K562 (cell line): ENCODE measurements around the gene AGPAT1. TPM values are rescaled to one million over a fixed set of nuclear protein-coding genes. Genes with fewer than 3 reads are reported as not detected.
A peak's percentile ranks its signal among the peaks of the same experiment; 100 is the strongest.

Source experiments
- ARID1B ChIP-seq: fragments of 450-650 bp; IDR thresholded peaks from 2 replicates; pipeline ENCODE4 v1.6.1; 2016; ENCODE audit warnings: antibody characterized with exemption, mild to moderate bottlenecking, inconsistent platforms
- ASH1L ChIP-seq: fragments of 450-650 bp; IDR thresholded peaks from 2 replicates; pipeline ENCODE4 v1.6.1; 2018; ENCODE audit warnings: borderline replicate concordance, mild to moderate bottlenecking, low read depth; ENCODE audit not compliant: partially characterized antibody
- BRD9 ChIP-seq: fragments of 450-650 bp; IDR thresholded peaks from 2 replicates; pipeline ENCODE4 v1.6.1; 2018; ENCODE audit warnings: low read depth; ENCODE audit not compliant: partially characterized antibody
- CBX3 ChIP-seq, 2 experiments: IDR thresholded peaks; 1 replicate in 1 of 2; 2 replicates in 1 of 2; pipeline ENCODE4 v1.6.1; 2012; ENCODE audit warnings: inconsistent platforms in 2 of 2, low read length in 2 of 2, borderline replicate concordance in 1 of 2, control low read depth in 1 of 2
- CEBPB ChIP-seq: fragments of 450-650 bp; IDR thresholded peaks from 2 replicates; pipeline ENCODE4 v1.6.1; 2016; ENCODE audit warnings: missing genetic modification characterization, missing compliant biosample characterization
- CHD1 ChIP-seq: fragments of 200-600 bp; sonication (generic); IDR thresholded peaks from one replicate; pipeline ENCODE4 v1.6.1; 2012; ENCODE audit warnings: mild to moderate bottlenecking, moderate library complexity, low read length, inconsistent platforms
- FOXK1 ChIP-seq: sonication (generic); formaldehyde crosslinking; IDR thresholded peaks from 2 replicates; pipeline ENCODE4 v1.8.0; 2022; ENCODE audit warnings: missing genetic modification reagents, mild to moderate bottlenecking, borderline replicate concordance
- HDAC1 ChIP-seq, 2 experiments: fragments of 450-650 bp; IDR thresholded peaks; 2 replicates each; pipeline ENCODE4 v1.6.1; 2016 to 2017; ENCODE audit warnings: inconsistent platforms in 1 of 2, mild to moderate bottlenecking in 1 of 2, moderate library complexity in 1 of 2
- NELFE ChIP-seq: IDR thresholded peaks from 2 replicates; pipeline ENCODE4 v1.6.1; 2011; ENCODE audit warnings: mild to moderate bottlenecking; ENCODE audit not compliant: insufficient read depth, insufficient read length
- NFATC3 ChIP-seq: fragments of 450-650 bp; IDR thresholded peaks from 2 replicates; pipeline ENCODE4 v1.6.1; 2017; ENCODE audit warnings: mild to moderate bottlenecking
- OTX1 ChIP-seq: fragments of 450-650 bp; formaldehyde crosslinking; IDR thresholded peaks from 2 replicates; pipeline ENCODE4 v1.4.0; 2022; ENCODE audit warnings: mild to moderate bottlenecking
- POLR2B ChIP-seq: fragments of 450-650 bp; IDR thresholded peaks from 2 replicates; pipeline ENCODE4 v1.6.1; 2018; ENCODE audit warnings: low read depth; ENCODE audit not compliant: partially characterized antibody
- RBBP5 ChIP-seq: fragments of 200-600 bp; sonication (generic); IDR thresholded peaks from 2 replicates; pipeline ENCODE4 v1.6.1; 2012; ENCODE audit warnings: borderline replicate concordance, mild to moderate bottlenecking, low read length, control low read depth, inconsistent platforms; ENCODE audit not compliant: insufficient read depth, poor library complexity, severe bottlenecking
- SAFB2 ChIP-seq: fragments of 200-400 bp; formaldehyde crosslinking; IDR thresholded peaks from 2 replicates; pipeline ENCODE4 v1.6.1; 2018; ENCODE audit warnings: borderline replicate concordance, low read length, low read depth, moderate library complexity; ENCODE audit not compliant: severe bottlenecking
- SAP30 ChIP-seq: fragments of 200-600 bp; sonication (generic); IDR thresholded peaks from 2 replicates; pipeline ENCODE4 v1.6.1; 2012; ENCODE audit warnings: borderline replicate concordance, low read depth, mild to moderate bottlenecking, moderate library complexity, low read length, control low read depth, inconsistent platforms; ENCODE audit not compliant: insufficient read depth, poor library complexity, severe bottlenecking
- SNRNP70 ChIP-seq: fragments of 200-400 bp; formaldehyde crosslinking; optimal IDR thresholded peaks from 2 replicates; pipeline ENCODE3; 2017; ENCODE audit warnings: low read depth, low read length
- U2AF1 ChIP-seq: fragments of 200-400 bp; formaldehyde crosslinking; optimal IDR thresholded peaks from 2 replicates; pipeline ENCODE3; 2017; ENCODE audit warnings: mild to moderate bottlenecking, low read depth, low read length, moderate library complexity
- XRCC4 ChIP-seq: IDR thresholded peaks from one replicate; pipeline ENCODE4 v1.6.1; 2011; ENCODE audit not compliant: insufficient read depth, insufficient read length; ENCODE audit errors: extremely low read depth
- ZC3H8 ChIP-seq: fragments of 450-650 bp; IDR thresholded peaks from 2 replicates; pipeline ENCODE4 v1.6.1; 2017
- ZNF175 ChIP-seq: fragments of 200-800 bp; sonication (Bioruptor generic); IDR thresholded peaks from 2 replicates; pipeline ENCODE4 v1.6.1; 2016; ENCODE audit warnings: low read depth, mild to moderate bottlenecking, missing genetic modification characterization, missing compliant biosample characterization
- ZNF324 ChIP-seq: fragments of 250-450 bp; sonication (Bioruptor Pico); IDR thresholded peaks from 2 replicates; pipeline ENCODE4 v1.4.0; 2020; ENCODE audit warnings: mild to moderate bottlenecking
- ZNF408 ChIP-seq: fragments of 250-450 bp; sonication (Bioruptor Pico); IDR thresholded peaks from 2 replicates; pipeline ENCODE4 v1.4.0; 2020; ENCODE audit warnings: low read depth, mild to moderate bottlenecking, moderate library complexity
- polyA plus RNA-seq, 8 experiments: library from polyadenylated mRNA; depleted of rRNA in 4 of 8; stranded (reverse) in 5 of 8; unstranded in 3 of 8; fragments of >200 nt; fragmentation: Nextera tagmentation in 2 of 8; fragmentation: Illumina TruSeq in 1 of 8; extraction: Ambion mirVana in 2 of 8; extraction: Trizol in 1 of 8; gene quantifications; 2 replicates each; pipeline versions ENCODE4 v1.2.1 to v1.2.3, GENCODE V29; 2011 to 2014; ENCODE audit warnings: inconsistent platforms in 1 of 8, missing spikeins in 1 of 8
- total RNA-seq, 7 experiments: library from RNA; depleted of rRNA in 6 of 7; stranded (reverse); fragments of >200 nt in 6 of 7; fragmentation: Illumina TruSeq in 2 of 7; extraction: Trizol in 2 of 7; gene quantifications; 2 replicates each; pipeline versions ENCODE4 v1.2.1 to v1.2.3, GENCODE V29; 2011 to 2021; ENCODE audit warnings: low replicate concordance in 1 of 7
- TF ChIP-seq, protein P1 (sequence below), 2 experiments: fragments of 450-650 bp; IDR thresholded peaks; 2 replicates each; pipeline ENCODE4 v1.6.1; 2018; ENCODE audit warnings: mild to moderate bottlenecking in 2 of 2, low read depth in 1 of 2; ENCODE audit not compliant: partially characterized antibody in 2 of 2

AGPAT1 gene
- total and polyA plus RNA-seq, 9 of the 15 experiments (the other 6 are each of a cell fraction or from before 2014, with no cell fraction given) = 37.9 to 176 (median 69.4) TPM

DNA sequence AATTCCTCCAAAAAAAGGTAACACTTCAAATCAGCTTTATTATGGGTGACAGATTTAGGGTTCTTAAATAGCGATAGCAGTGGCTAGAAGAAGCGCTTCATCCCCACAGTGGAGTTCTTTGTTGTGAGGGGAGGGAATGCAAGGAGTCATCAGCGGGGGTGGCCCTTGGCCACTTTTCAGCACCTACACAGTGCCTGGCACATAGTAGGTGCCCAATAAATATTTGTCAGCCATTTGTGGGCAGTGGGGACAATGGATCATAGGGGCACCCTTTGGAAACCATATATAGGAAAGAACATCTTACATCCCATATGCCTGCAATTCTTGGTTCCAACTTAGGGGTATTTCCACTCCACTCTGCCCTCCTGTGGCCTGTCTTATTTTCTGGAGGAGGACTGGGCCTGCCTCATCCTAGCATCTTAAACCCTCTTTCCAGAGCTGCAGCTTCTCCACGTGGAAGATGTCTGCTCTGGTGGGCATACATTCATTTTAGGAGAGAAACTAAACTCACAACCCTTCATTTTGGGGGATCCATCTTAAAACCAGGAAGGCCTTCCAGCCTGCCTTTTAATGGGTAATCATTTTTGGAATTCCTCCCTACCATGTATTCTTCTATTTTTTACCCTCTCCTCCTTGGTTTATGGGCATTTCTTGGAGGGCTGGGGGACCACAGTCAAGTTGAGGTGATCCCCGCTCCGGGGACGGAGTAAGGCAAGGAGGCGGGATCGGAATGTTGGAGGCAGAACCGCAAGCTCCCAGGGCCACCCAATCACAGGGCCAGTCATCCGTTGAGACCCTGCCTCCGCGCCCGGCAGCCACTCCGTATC is 19.2 kb upstream of the AGPAT1 start (continued):
- TF ChIP-seq SAFB2 = no peak
- no peak for TF ChIP-seq SAP30
- no peak for TF ChIP-seq CHD1
- no peak for TF ChIP-seq RBBP5
- no peak for TF ChIP-seq U2AF1
- no peak for TF ChIP-seq ZNF408 (CRISPR knock-in tag)
- peak in 1 of 2 experiments; percentile 59; a peak in 1 of 4 replicates for TF ChIP-seq HDAC1 (IDR thresholded peaks at IDR 0.05)
- no peak for TF ChIP-seq NELFE
- no peak for TF ChIP-seq NFATC3
- TF ChIP-seq, protein P1, sequence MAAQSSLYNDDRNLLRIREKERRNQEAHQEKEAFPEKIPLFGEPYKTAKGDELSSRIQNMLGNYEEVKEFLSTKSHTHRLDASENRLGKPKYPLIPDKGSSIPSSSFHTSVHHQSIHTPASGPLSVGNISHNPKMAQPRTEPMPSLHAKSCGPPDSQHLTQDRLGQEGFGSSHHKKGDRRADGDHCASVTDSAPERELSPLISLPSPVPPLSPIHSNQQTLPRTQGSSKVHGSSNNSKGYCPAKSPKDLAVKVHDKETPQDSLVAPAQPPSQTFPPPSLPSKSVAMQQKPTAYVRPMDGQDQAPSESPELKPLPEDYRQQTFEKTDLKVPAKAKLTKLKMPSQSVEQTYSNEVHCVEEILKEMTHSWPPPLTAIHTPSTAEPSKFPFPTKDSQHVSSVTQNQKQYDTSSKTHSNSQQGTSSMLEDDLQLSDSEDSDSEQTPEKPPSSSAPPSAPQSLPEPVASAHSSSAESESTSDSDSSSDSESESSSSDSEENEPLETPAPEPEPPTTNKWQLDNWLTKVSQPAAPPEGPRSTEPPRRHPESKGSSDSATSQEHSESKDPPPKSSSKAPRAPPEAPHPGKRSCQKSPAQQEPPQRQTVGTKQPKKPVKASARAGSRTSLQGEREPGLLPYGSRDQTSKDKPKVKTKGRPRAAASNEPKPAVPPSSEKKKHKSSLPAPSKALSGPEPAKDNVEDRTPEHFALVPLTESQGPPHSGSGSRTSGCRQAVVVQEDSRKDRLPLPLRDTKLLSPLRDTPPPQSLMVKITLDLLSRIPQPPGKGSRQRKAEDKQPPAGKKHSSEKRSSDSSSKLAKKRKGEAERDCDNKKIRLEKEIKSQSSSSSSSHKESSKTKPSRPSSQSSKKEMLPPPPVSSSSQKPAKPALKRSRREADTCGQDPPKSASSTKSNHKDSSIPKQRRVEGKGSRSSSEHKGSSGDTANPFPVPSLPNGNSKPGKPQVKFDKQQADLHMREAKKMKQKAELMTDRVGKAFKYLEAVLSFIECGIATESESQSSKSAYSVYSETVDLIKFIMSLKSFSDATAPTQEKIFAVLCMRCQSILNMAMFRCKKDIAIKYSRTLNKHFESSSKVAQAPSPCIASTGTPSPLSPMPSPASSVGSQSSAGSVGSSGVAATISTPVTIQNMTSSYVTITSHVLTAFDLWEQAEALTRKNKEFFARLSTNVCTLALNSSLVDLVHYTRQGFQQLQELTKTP (IDR thresholded peaks at IDR 0.05; ENCODE audit: low read depth in 1 of 2, partially characterized antibody in 2 of 2) = peak in 1 of 2 experiments; percentile 61
- peak; percentile 65; the same call in 1 of the 2 replicates for TF ChIP-seq OTX1 (CRISPR knock-in tag)
- peak; percentile 94 for TF ChIP-seq BRD9
- TF ChIP-seq ZC3H8 = 0 out of 2 replicates have a peak, but pooled peaks have one; percentile 76
- no peak for TF ChIP-seq CEBPB (tag)
- peak; percentile 82 for TF ChIP-seq POLR2B
- peak; percentile 50; the same call in 1 of the 2 replicates for TF ChIP-seq ARID1B
- peak; percentile 15 for TF ChIP-seq ASH1L
- no peak for TF ChIP-seq CBX3 (IDR thresholded peaks at IDR 0.05; ENCODE audit: borderline replicate concordance in 1 of 2, low read length in 2 of 2)
- TF ChIP-seq FOXK1 = 0 out of 2 replicates have a peak, but pooled peaks have one; percentile 67
- TF ChIP-seq ZNF324 (CRISPR knock-in tag) = no peak
- TF ChIP-seq XRCC4 = no peak
- peak; percentile 19; the same call in 1 of the 2 replicates for TF ChIP-seq ZNF175
- no peak for TF ChIP-seq SNRNP70
